ENCODE results near the gene GCAT.

Gene GCAT

DNA sequence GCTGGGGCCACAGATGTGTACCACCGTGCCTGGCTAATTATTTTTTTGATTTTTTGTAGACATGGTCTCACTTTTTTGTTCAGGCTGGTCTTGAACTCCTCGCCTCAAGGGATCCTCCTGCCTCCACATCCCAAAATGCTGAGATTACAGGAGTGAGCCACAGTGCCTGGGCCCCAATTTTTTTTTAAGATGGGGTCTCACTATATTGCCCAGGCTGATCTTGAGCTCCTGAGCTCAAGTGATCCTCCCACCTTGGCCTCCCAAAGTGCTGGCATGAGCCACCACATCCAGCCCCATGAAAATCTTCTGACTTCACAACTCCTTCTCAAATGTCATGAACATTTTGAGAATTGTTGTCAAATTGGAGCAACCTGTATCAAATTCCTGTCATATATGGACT lies 38.7 kb downstream of the GCAT start:
- no peak for DNase-seq

DNA sequence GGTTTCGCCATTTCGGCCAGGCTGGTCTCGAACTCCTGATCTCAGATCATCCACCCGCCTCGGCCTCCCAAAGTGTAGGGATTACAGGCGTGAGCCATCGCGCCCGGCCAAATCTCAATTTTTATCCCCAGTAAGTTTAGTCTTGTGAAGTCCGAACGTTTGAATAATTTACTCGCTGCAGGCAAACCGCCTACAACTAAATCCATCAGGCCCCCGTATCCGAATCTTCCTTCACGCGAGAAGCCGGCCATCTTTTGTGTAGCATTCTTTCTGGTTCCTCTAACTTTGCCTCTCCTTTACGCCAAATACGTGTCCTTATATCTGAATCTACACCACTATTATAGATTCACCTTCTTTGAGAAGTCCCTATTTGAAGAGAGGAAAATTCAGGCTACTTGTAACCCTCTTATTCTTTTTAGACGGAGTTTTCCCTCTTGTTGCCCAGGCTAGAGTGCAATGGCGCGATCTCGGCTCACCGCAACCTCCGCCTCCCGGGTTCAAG lies 40.9 kb downstream of the GCAT start:
- DNase-seq, result no peak

DNA sequence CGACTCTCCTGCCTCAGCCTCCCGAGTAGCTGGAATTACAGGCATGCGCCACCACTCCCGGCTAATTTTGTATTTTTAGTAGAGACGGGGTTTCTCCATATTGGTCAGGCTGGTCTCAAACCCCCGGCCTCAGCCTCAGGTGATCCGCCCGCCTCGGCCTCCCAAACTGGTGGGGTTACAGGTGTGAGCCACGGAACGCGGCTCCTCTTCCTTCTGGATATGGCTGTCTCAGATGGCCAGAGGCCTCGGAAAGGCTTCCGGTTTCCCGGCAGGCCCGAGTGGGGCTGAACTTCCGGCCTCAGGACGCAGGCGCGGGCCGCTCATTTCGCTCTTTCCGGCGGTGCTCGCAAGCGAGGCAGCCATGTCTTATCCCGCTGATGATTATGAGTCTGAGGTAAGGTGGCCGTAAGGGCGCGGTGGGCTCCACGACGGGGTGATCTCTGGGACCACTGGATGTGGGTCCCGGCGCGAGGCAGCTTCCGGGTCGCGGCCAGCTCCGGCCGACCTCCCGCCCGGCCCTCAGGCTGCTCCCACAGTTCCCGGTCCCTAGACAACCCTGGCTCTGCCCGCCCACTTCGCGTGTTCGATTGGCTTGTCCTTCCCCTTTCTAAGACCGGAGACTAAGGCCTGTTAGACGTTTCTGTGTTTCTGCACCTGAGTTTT lies 41.5 kb downstream of the GCAT start, which contains the start of gene EIF3L:
Gene EIF3L (plus strand): TSS at position 331 of the 663 bp plus-strand sequence. CDS start 31 bp downstream, at position 362.
- peak; percentile 57 for DNase-seq

DNA sequence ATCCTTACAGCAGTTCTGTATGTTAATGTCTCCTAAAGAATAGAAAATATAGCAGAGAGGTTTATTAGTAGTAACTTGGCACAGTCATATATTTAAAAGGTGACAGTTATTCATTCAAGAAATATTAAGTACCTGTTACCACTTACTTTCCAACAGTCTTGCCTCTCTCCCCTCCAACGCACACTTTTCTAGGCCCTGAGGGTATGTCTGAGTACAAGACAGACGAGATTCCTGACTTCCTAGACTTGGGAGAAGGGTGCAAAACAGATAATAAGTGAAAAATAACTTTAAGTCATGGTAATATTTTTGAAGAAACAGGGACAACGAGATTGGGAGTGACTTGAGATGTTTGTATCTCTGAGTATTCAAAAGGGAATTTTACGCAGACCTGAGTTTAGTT lies 43.1 kb downstream of the GCAT start:
- no peak for DNase-seq

DNA sequence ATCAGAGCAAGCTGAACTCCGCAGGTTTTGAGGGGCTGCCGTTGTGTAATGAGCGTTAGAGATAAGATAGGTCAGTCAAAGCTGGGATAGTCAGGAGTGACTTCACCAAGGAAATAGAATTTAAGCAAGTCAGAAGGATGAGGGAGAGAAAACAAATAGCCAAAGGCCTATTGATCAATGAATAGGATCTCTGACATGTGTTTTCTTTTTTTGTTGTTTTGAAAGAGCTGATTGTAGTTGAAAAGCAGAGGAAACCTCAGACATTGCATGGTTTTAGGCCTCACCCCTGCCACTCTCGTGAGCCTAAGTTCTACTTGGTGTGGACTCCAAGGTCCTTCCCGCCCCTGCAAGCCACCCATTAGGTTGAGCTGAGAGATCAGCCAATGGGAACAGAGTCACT lies 44.7 kb downstream of the GCAT start:
- DNase-seq, result no peak

DNA sequence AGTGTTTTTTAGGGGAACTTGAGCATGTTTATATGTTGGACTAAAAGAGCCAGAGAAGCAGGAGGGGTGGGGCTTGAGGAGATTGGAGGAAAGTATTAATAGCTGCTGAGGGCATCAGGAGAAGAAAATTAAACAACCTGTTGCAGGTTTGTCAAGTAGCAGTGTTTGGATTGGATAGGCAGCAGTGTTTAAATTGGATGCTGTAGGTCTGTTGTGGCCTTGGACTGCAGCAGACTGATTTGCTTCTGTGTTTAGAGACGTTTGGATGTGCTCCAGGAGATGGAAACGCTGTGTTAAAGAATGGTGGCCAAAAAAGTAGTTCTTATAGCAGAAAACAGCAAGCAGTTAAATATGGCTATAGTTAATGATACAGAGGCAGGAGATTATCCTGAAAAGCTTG lies 47.2 kb downstream of the GCAT start:
- no peak for DNase-seq

DNA sequence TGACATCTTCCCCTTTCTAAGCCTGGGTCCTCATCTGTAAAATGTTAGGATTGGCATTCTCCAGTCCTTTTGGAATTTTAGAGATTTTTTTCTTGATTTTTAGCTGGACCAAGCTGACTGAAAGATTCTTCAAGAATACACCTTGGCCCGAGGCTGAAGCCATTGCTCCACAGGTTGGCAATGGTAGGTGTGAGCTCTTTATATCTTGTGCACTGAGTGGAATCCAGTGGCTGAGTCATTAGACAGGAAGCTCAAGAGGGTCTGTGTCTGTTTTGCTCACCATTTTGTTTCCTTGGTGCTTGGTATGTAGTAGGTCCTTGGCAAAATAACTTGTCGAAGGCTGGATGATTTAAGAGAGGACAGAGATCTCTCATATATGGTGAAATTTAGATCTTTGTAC lies 47.7 kb downstream of the GCAT start:
- DNase-seq, result no peak

DNA sequence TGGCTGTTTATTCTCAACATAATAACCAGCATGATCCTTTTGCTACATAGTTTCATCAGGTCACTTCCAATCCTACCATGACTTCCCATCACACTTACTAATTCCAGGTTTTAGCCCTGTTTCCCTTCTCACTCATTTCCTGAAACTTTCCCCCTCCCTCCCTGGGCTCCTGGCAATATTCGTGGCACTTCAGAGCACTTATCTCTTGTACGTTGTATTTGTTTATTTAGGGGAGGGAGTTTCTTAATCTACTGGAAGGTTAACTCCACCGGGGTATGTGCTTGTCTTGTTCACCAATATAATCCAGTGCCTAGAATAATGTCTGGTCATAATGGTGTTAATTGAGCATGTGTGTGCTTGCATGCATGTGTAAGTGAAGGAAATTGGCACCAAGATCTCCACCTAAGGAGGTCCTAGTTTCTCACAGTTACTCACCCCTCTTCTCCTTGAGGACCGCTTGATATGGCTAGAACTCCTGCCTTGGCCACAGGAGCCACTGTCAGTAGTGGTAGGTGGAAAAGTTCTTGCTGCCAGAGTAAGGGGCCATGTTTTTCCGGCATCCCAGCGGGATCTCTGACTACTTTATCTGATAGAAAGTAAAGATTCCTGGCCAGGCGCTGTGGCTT lies 53.2 kb downstream of the GCAT start:
- no peak for DNase-seq

DNA sequence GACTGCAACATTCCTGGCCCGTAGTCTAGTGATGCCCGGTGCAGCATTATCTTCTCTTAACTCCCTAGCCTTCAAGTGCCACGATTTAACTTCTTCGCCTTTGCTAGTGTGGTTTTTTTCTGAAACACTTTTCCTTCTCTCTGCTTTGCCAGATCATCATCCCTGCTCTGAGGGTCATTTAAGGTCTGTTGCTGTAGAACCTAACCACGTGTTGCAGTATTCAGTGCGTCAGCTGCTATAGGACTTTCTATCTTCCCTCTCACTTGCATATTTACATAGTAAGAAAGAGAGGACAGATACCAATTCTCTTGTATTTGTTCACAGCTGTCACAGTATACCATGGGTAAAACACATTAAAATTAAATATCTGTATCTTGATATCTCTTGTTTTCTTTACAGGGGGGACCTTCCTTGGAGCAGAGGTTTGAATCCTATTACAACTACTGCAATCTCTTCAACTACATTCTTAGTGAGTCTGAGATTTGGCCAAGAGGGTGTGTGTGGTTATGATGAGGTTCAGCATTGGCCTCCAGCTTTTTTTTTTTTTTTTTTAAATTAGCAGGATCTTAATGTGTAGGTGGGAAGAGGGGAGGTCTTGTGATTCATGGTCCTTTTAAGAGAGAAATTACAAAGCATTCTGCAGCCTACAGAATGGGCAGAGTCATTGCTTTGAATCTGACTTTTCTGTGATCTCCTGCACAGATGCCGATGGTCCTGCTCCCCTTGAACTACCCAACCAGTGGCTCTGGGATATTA lies 55.0 kb downstream of the GCAT start:
- no peak for DNase-seq

DNA sequence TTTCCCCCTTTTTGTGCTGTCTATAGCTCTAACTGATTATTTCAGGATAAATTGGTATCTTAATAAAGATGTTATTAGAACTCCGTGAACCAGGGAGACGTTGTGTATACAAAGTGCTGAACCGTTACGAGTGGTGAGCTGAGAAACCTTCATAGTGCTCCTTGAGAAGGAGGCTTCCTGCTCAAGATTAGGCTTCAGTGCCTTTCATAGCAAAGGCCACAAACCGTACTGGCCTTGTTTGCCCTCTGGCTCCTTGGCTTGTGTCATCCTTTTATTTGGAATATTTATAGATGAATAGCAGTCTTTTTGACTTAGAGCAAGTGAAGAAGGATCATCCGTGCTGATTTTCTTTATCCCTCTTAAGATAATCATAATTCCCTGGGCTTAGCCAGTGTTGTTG lies 57.8 kb downstream of the GCAT start:
- DNase-seq, result no peak

Data from DMS79 treated with DMSO at 0.1 percent for 48 hours (cell line).